HuH-7.5 (cell line): ENCODE data around the gene HJURP.

ENCODE experiments used
- DNase-seq: peaks from one replicate; pipeline ENCODE4 v3.0.0; 2011; ENCODE audit warnings: low spot score

HJURP gene

GRCh38 chr2:233831011-233831721 lies 23.2 kb downstream of the HJURP start:
- DNase-seq = no peak

- DNase-seq = no peak
Measured at GRCh38 chr2:233830111-233830802, 24.1 kb downstream of the HJURP start.

- no peak for DNase-seq
Measured at GRCh38 chr2:233829193-233830110, 24.9 kb downstream of the HJURP start.

- no peak for DNase-seq
Measured at GRCh38 chr2:233828546-233829192, 25.7 kb downstream of the HJURP start.

- DNase-seq = no peak
Measured at GRCh38 chr2:233824373-233824772, 30.0 kb downstream of the HJURP start.

- no peak for DNase-seq
Measured at GRCh38 chr2:233823731-233824121, 30.6 kb downstream of the HJURP start.

GRCh38 chr2:233822781-233823730 lies 31.3 kb downstream of the HJURP start:
- peak; percentile 27 for DNase-seq

- DNase-seq = no peak
Measured at GRCh38 chr2:233822101-233822771, 32.1 kb downstream of the HJURP start.

- no peak for DNase-seq
Measured at GRCh38 chr2:233821709-233822100, 32.6 kb downstream of the HJURP start.

GRCh38 chr2:233821196-233821595 lies 33.1 kb downstream of the HJURP start:
- DNase-seq = no peak

GRCh38 chr2:233820774-233821105 lies 33.6 kb downstream of the HJURP start:
- no peak for DNase-seq

GRCh38 chr2:233819884-233820773 lies 34.2 kb downstream of the HJURP start:
- DNase-seq = no peak

- DNase-seq = no peak
Measured at GRCh38 chr2:233818639-233819621, 35.4 kb downstream of the HJURP start.

- DNase-seq = peak; percentile 29
Measured at GRCh38 chr2:233817995-233818638, 36.2 kb downstream of the HJURP start.

- no peak for DNase-seq
Measured at GRCh38 chr2:233817361-233817911, 36.9 kb downstream of the HJURP start.

GRCh38 chr2:233816771-233817170 lies 37.6 kb downstream of the HJURP start:
- DNase-seq = peak; percentile 20

- DNase-seq = no peak
Measured at GRCh38 chr2:233816334-233816733, 38.0 kb downstream of the HJURP start.
